OCI-LY3 (cell line): ENCODE data around the gene DNAJC1.

Source experiments
- H2AFZ ChIP-seq: fragments of 200-600, 300-600 bp; shearing (Covaris generic); 2 replicates; pipeline ENCODE4 v1.6.0; 2014; ENCODE audit warnings: antibody characterized with exemption, low read depth, low read length
- H3K27ac ChIP-seq: fragments of 200-600, 300-600 bp; sonication (generic); 2 replicates; pipeline ENCODE4 v1.5.1; 2014; ENCODE audit warnings: mild to moderate bottlenecking, low read length, moderate library complexity, mixed read lengths
- H3K27me3 ChIP-seq: fragments of 200-600, 300-600 bp; sonication (generic); 2 replicates; pipeline ENCODE4 v1.6.1; 2014; ENCODE audit warnings: low read depth, low read length, mixed read lengths
- H3K36me3 ChIP-seq: fragments of 200-600, 300-600 bp; sonication (generic); replicated peaks from 2 replicates; pipeline ENCODE3; 2014; ENCODE audit warnings: low read depth, low read length, mixed read lengths
- H3K4me1 ChIP-seq: fragments of 300-600, 200-600 bp; sonication (generic); 2 replicates; pipeline ENCODE4 v1.6.1; 2014; ENCODE audit warnings: low read length, mixed read lengths
- H3K4me2 ChIP-seq: fragments of 200-600, 300-600 bp; sonication (generic); 2 replicates; pipeline ENCODE4 v1.6.1; 2014; ENCODE audit warnings: low read length, mixed read lengths
- H3K4me3 ChIP-seq: fragments of 300-600, 200-600 bp; sonication (generic); 2 replicates; pipeline ENCODE4 v1.5.1; 2014; ENCODE audit warnings: antibody characterized with exemption, mild to moderate bottlenecking, low read length, moderate library complexity
- H3K79me2 ChIP-seq: fragments of 300-600, 200-600 bp; shearing (Covaris generic); 2 replicates; pipeline ENCODE4 v1.6.1; 2014; ENCODE audit warnings: mild to moderate bottlenecking, low read length, mixed read lengths
- H3K9ac ChIP-seq: fragments of 300-600, 200-600 bp; shearing (Covaris generic); 2 replicates; pipeline ENCODE4 v1.6.0; 2014; ENCODE audit warnings: mild to moderate bottlenecking, low read length, moderate library complexity
- H3K9me3 ChIP-seq: fragments of 200-600, 300-600 bp; shearing (Covaris generic); 2 replicates; pipeline ENCODE4 v1.6.1; 2014; ENCODE audit warnings: low read length, mixed read lengths; ENCODE audit not compliant: insufficient read depth
- H4K20me1 ChIP-seq: fragments of 200-600, 300-600 bp; sonication (generic); 2 replicates; pipeline ENCODE4 v1.6.1; 2016; ENCODE audit warnings: low read length, mixed read lengths; ENCODE audit not compliant: insufficient read depth
- CTCF ChIP-seq: fragments of 200-600, 300-600 bp; sonication (generic); IDR thresholded peaks from 2 replicates; pipeline ENCODE4 v1.5.1; 2014; ENCODE audit warnings: antibody characterized with exemption, low read length, low read depth
- EZH2phosphoT487 ChIP-seq: fragments of 200-600 bp; shearing (Covaris generic); IDR thresholded peaks from 2 replicates; pipeline ENCODE4 v1.6.1; 2018; ENCODE audit warnings: antibody characterized with exemption, mixed run types, low read depth

Gene DNAJC1

DNA sequence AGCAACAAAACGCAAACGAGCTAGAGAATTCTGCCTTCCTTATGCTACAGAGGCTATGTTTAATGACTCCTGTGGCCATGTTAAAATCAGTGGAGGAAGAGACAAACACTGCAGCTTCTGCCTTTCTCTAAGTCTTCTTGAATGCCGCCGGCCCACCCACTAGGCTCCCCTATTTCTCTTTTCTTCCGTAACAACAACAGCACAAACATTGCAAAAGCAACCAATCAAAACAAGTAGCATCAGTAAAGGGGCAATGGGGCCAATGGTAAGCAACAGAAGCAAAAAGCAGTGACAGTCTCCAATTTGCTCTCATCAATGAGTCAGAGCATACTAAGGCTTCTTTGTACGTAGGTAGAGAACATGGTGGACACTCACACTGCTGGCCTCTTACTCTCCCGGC, 26.8 kb downstream of the DNAJC1 start:
- H3K9ac ChIP-seq = no peak overlapping the region
- H3K4me3 ChIP-seq = no peak overlapping the region
- H3K27me3 ChIP-seq = no peaks in the 10 kb centered on the region
- no peak overlapping the region for H2AFZ ChIP-seq
- no peaks in the 10 kb centered on the region for H3K36me3 ChIP-seq
- no peaks in the 10 kb centered on the region for H3K9me3 ChIP-seq
- no peaks in the 10 kb centered on the region for H3K79me2 ChIP-seq
- H4K20me1 ChIP-seq = no peaks in the 10 kb centered on the region
- H3K4me1 ChIP-seq = no peaks in the 10 kb centered on the region
- H3K27ac ChIP-seq = no peak overlapping the region
- no peak overlapping the region for H3K4me2 ChIP-seq
- TF ChIP-seq EZH2phosphoT487 = no peak
- no peak for TF ChIP-seq CTCF

DNA sequence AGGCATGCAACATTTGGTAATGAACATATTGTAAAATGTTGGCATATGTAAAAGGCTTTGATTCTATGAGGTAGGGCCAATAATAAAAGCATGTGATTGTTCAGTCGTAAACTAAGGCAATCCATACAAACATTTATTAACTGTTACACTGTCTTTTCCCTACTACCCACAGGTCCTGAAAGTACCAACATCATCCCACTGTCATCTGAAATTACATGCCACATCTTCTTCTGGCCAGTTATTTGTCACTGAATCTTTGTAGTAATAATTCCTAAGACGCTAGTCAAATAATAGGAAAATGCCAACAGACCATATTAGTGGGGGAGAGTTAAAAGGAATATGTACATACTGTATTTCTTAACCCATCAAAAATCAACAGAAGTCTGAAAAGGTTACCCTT, 27.2 kb downstream of the DNAJC1 start:
- no peak overlapping the region for H3K4me2 ChIP-seq
- H3K4me1 ChIP-seq = no peaks in the 10 kb centered on the region
- no peak overlapping the region for H3K9ac ChIP-seq
- H3K36me3 ChIP-seq = no peaks in the 10 kb centered on the region
- no peaks in the 10 kb centered on the region for H3K27me3 ChIP-seq
- no peak overlapping the region for H3K4me3 ChIP-seq
- H4K20me1 ChIP-seq = no peaks in the 10 kb centered on the region
- H3K79me2 ChIP-seq = no peaks in the 10 kb centered on the region
- TF ChIP-seq EZH2phosphoT487 (no peak), CTCF (no peak)
- no peak overlapping the region for H3K27ac ChIP-seq
- H3K9me3 ChIP-seq = no peaks in the 10 kb centered on the region
- H2AFZ ChIP-seq = no peak overlapping the region

- Histone ChIP-seq H3K4me1 (no peaks in the 10 kb centered on the region), H3K9me3 (no peaks in the 10 kb centered on the region), H3K79me2 (no peaks in the 10 kb centered on the region), H3K36me3 (no peaks in the 10 kb centered on the region), H2AFZ (no peak overlapping the region), H3K4me3 (no peak overlapping the region), H3K27ac (no peak overlapping the region), H3K4me2 (no peak overlapping the region), H4K20me1 (no peaks in the 10 kb centered on the region), H3K9ac (no peak overlapping the region), H3K27me3 (no peaks in the 10 kb centered on the region)
- TF ChIP-seq EZH2phosphoT487 = no peak
- no peak for TF ChIP-seq CTCF
These were observed 28.0 kb downstream of the DNAJC1 start for GRCh38 chr10:21975378-21975990.

- Histone ChIP-seq H4K20me1 (no peaks in the 10 kb centered on the region), H2AFZ (no peak overlapping the region), H3K27me3 (no peaks in the 10 kb centered on the region), H3K4me1 (no peaks in the 10 kb centered on the region), H3K27ac (no peak overlapping the region), H3K36me3 (no peaks in the 10 kb centered on the region), H3K4me2 (no peak overlapping the region), H3K9me3 (no peaks in the 10 kb centered on the region), H3K79me2 (no peaks in the 10 kb centered on the region), H3K4me3 (no peak overlapping the region), H3K9ac (no peak overlapping the region)
- TF ChIP-seq CTCF (no peak), EZH2phosphoT487 (no peak)
These were observed 30.9 kb downstream of the DNAJC1 start for GRCh38 chr10:21972584-21972983.
